CD4-positive, alpha-beta T cell (primary cell): ENCODE results near the gene FILIP1L. TPM values are rescaled to one million over a fixed set of nuclear protein-coding genes. Genes with fewer than 3 reads are reported as not detected.

Experiments
- ATAC-seq: fragments of 200-7000 bp; cut with Tn5 transposase; one replicate; pipeline ENCODE4 v1.10.0; 2022; ENCODE audit warnings: mild to moderate bottlenecking; ENCODE audit not compliant: poor library complexity
- CTCF ChIA-PET: fragments of 350-600 bp; sonication (Branson Sonifier 250); formaldehyde crosslinking; loops from one replicate; lab custom pipeline; 2021; ENCODE audit warnings: antibody characterized with exemption, inconsistent platforms; lab: Charles Lee
- POLR2A ChIA-PET: fragments of 350-600 bp; sonication (Branson Sonifier 250); formaldehyde crosslinking; loops from one replicate; lab custom pipeline; 2021; ENCODE audit warnings: antibody characterized with exemption, inconsistent platforms; lab: Charles Lee
- DNase-seq, 14 experiments: peaks; one replicate each; pipeline ENCODE4 v3.0.0-alpha.2; 2013 to 2020; ENCODE audit warnings: mixed read lengths in 2 of 14
- H3K27ac ChIP-seq, 2 donors: one replicate each; pipeline versions ENCODE4 v1.5.1 to v1.7.0; 2013; ENCODE audit warnings: low read length in 2 of 2, low read depth in 1 of 2, mild to moderate bottlenecking in 1 of 2
- H3K27me3 ChIP-seq, 2 experiments: 1 replicate in 1 of 2; 2 replicates in 1 of 2; pipeline versions ENCODE4 v1.6.1 to v1.7.0; 2013; ENCODE audit warnings: low read length in 2 of 2, control low read depth in 1 of 2, mild to moderate bottlenecking in 1 of 2, moderate library complexity in 1 of 2; ENCODE audit not compliant: insufficient read depth in 2 of 2, control insufficient read depth in 1 of 2
- H3K36me3 ChIP-seq: one replicate; pipeline ENCODE4 v1.6.1; 2013; ENCODE audit warnings: low read length, control low read depth; ENCODE audit not compliant: insufficient read depth
- H3K4me1 ChIP-seq: one replicate; pipeline ENCODE4 v1.6.1; 2013; ENCODE audit warnings: low read length, control low read depth; ENCODE audit not compliant: insufficient read depth
- H3K4me3 ChIP-seq: one replicate; pipeline ENCODE4 v1.5.1; 2013; ENCODE audit warnings: mild to moderate bottlenecking, low read length, moderate library complexity
- H3K9me3 ChIP-seq, 2 experiments: 1 replicate in 1 of 2; 2 replicates in 1 of 2; pipeline versions ENCODE4 v1.6.1 to v1.7.0; 2013; ENCODE audit warnings: low read length in 2 of 2, mild to moderate bottlenecking in 2 of 2, control low read depth in 1 of 2, moderate library complexity in 1 of 2; ENCODE audit not compliant: control insufficient read depth in 1 of 2, insufficient read depth in 1 of 2
- H3K27ac Mint-ChIP-seq: one replicate; pipeline ENCODE4 v1.8.0; 2020; ENCODE audit warnings: mixed read lengths
- H3K27me3 Mint-ChIP-seq: one replicate; pipeline ENCODE4 v1.8.0; 2021; ENCODE audit warnings: mixed read lengths
- H3K36me3 Mint-ChIP-seq: one replicate; pipeline ENCODE4 v1.8.0; 2021; ENCODE audit warnings: low read depth, mixed read lengths
- H3K4me1 Mint-ChIP-seq: one replicate; pipeline ENCODE4 v1.8.0; 2021; ENCODE audit warnings: low read depth, mixed read lengths
- H3K4me3 Mint-ChIP-seq: one replicate; pipeline ENCODE4 v1.8.0; 2020; ENCODE audit warnings: mild to moderate bottlenecking, mixed read lengths
- H3K9me3 Mint-ChIP-seq: one replicate; pipeline ENCODE4 v1.8.0; 2020; ENCODE audit warnings: mixed read lengths
- CTCF ChIP-seq: fragments of 200-600 bp; IDR thresholded peaks from one replicate; pipeline ENCODE4 v1.8.0; 2022; ENCODE audit warnings: antibody characterized with exemption, mild to moderate bottlenecking
- intact Hi-C, 2 experiments: fragments of 100-400 bp; cut with DNase I in 1 of 2; cut with micrococcal nuclease in 1 of 2; formaldehyde crosslinking; loops; one replicate each; pipeline versions ENCODE4 v1.15.1 to v1.9.0; 2023 to 2025; cut with DNase I, micrococcal nuclease
- total RNA-seq, 174 experiments: library from RNA in 2 of 174; stranded (reverse) in 2 of 174; gene quantifications; one replicate each; pipeline ENCODE4 v1.2.3 and lab custom pipeline; 2021 to 2026

The FILIP1L gene
- total RNA-seq, 2 experiments from 2014 or later: 0.08 to 0.28 TPM

DNA sequence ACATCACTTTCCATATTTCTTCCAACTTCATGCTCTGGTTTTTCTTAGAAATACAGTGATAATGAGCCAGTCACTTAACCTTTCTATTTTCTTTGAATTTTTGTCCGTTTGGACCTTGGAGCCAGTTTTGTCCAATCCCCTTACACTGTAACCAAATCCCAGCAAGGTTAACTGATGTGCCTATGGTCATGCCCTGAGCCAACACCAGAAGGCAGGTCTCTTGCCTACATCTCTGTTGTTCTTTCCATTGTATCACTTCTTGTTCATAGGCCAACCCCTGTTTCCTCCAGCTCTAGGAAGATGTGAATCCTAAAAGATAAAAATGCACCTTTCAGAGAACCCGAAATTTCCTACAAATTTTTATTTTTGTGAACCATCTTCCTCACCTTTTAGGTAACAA is 174.0 kb downstream of the FILIP1L start:
- Histone ChIP-seq H3K4me3 (no peak overlapping the region), H3K9me3 (no peaks in the 10 kb centered on the region), H3K27ac (no peak overlapping the region), H3K27me3 (no peaks in the 10 kb centered on the region), H3K36me3 (no peaks in the 10 kb centered on the region), H3K4me1 (no peaks in the 10 kb centered on the region)
- ATAC-seq (no peak), DNase-seq (no peak)
- Mint-ChIP-seq H3K9me3 (no peaks in the 10 kb centered on the region), H3K27me3 (no peaks in the 10 kb centered on the region), H3K36me3 (no peaks in the 10 kb centered on the region), H3K4me3 (no peak overlapping the region), H3K4me1 (peaks cover 5% of the 10 kb centered on the region), H3K27ac (no peak overlapping the region)
- ChIA-PET POLR2A (no interaction called here), CTCF (no interaction called here)
- no peak for TF ChIP-seq CTCF
- intact Hi-C loops: no loop called here

- DNase-seq (no peak), ATAC-seq (no peak)
- Histone ChIP-seq H3K27ac (no peak overlapping the region), H3K36me3 (no peaks in the 10 kb centered on the region), H3K9me3 (no peaks in the 10 kb centered on the region), H3K4me1 (no peaks in the 10 kb centered on the region), H3K27me3 (no peaks in the 10 kb centered on the region), H3K4me3 (no peak overlapping the region)
- no peak for TF ChIP-seq CTCF
- POLR2A ChIA-PET: no interaction called here
- Mint-ChIP-seq H3K4me1 (peaks cover 5% of the 10 kb centered on the region), H3K9me3 (no peaks in the 10 kb centered on the region), H3K27me3 (no peaks in the 10 kb centered on the region), H3K36me3 (no peaks in the 10 kb centered on the region), H3K4me3 (no peak overlapping the region), H3K27ac (no peak overlapping the region)
- intact Hi-C loops: no loop called here
- CTCF ChIA-PET: no interaction called here
Measured at GRCh38 chr3:99939876-99940275, 174.4 kb downstream of the FILIP1L start.

DNA sequence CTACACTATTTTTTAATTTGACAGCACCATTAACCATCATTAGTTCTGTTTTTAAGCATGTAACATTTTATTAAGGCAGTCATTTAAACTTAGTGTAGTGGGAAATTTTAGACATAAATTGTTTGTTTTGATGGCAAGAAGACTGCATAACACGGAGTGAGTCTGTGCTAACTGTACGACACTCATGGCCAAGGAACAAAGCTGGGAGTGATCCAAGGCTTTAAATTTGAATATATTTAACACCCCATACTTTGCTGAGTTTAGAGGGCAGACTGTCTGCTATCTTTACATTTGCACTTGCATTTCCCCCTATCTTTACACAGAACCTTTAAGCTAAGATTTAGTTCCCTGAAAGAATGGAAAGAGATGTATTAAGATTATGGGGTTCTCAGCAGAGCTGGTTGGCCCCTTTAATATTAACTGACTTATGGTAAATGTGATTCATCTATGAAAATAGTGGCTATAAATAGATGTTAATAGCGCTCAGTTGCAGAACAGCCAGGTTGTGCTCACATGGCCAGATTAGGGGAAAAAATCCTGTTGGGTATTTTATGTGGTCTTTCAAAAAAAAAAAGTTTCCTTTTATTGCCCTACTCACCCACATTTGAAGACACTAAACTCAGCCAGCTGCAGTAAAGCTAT is 175.9 kb downstream of the FILIP1L start:
- no peaks in the 10 kb centered on the region for H3K4me1 ChIP-seq
- POLR2A ChIA-PET: no interaction called here
- Mint-ChIP-seq H3K4me1 (peaks cover 5% of the 10 kb centered on the region), H3K9me3 (no peaks in the 10 kb centered on the region), H3K27ac (no peak overlapping the region), H3K27me3 (no peaks in the 10 kb centered on the region), H3K4me3 (no peak overlapping the region), H3K36me3 (no peaks in the 10 kb centered on the region)
- intact Hi-C loops: no loop called here
- DNase-seq: no peak
- no peak overlapping the region for H3K27ac ChIP-seq
- H3K27me3 ChIP-seq: no peaks in the 10 kb centered on the region
- H3K4me3 ChIP-seq: no peak overlapping the region
- TF ChIP-seq CTCF: no peak
- H3K36me3 ChIP-seq: no peaks in the 10 kb centered on the region
- H3K9me3 ChIP-seq: no peaks in the 10 kb centered on the region
- ATAC-seq: no peak
- CTCF ChIA-PET: no interaction called here
